CD14-positive monocyte (primary cell): ENCODE measurements around the gene LRRC73. TPM values are rescaled to one million over a fixed set of nuclear protein-coding genes. Genes with fewer than 3 reads are reported as not detected.

Source experiments
- DNase-seq, 3 donors: peaks; one replicate each; pipeline ENCODE4 v3.0.0-alpha.2; 2011 to 2022
- H2AFZ ChIP-seq: 2 replicates; pipeline ENCODE4 v1.6.0; 2012; ENCODE audit warnings: mild to moderate bottlenecking, low read depth, low read length, inconsistent platforms; ENCODE audit not compliant: insufficient read depth, poor library complexity, severe bottlenecking
- H3K27ac ChIP-seq, 2 donors: 1 replicate in 1 of 2; 2 replicates in 1 of 2; pipeline ENCODE4 v1.5.1; 2012 to 2013; ENCODE audit warnings: low read length in 2 of 2, control low read depth in 1 of 2, inconsistent platforms in 1 of 2, low read depth in 1 of 2, mild to moderate bottlenecking in 1 of 2
- H3K27me3 ChIP-seq, 2 donors: one replicate each; pipeline versions ENCODE4 v1.6.0 to v1.6.1; 2011 to 2013; ENCODE audit warnings: low read length in 2 of 2; ENCODE audit not compliant: control insufficient read depth in 2 of 2, insufficient read depth in 2 of 2
- H3K36me3 ChIP-seq, 2 donors: replicated peaks in 1 of 2; 1 replicate in 1 of 2; 2 replicates in 1 of 2; pipeline versions ENCODE4 v1.5.1 to v1.6.1; 2012 to 2013; ENCODE audit warnings: low read length in 2 of 2, control low read depth in 1 of 2, inconsistent platforms in 1 of 2, mild to moderate bottlenecking in 1 of 2; ENCODE audit not compliant: insufficient read depth in 2 of 2, control insufficient read depth in 1 of 2
- H3K4me1 ChIP-seq, 2 donors: 1 replicate in 1 of 2; 2 replicates in 1 of 2; pipeline versions ENCODE4 v1.5.1 to v1.6.1; 2012 to 2013; ENCODE audit warnings: low read length in 2 of 2, control low read depth in 1 of 2, inconsistent platforms in 1 of 2, mild to moderate bottlenecking in 1 of 2, moderate library complexity in 1 of 2; ENCODE audit not compliant: insufficient read depth in 2 of 2, control insufficient read depth in 1 of 2
- H3K4me2 ChIP-seq: replicated peaks from 2 replicates; pipeline ENCODE3; 2012; ENCODE audit warnings: low read length, moderate library complexity, mild to moderate bottlenecking; ENCODE audit not compliant: poor library complexity, severe bottlenecking; ENCODE audit errors: extremely low read depth
- H3K4me3 ChIP-seq, 3 experiments: fragments of 200-600 bp in 1 of 3; sonication (generic) in 1 of 3; replicated peaks in 1 of 3; 1 replicate in 2 of 3; 2 replicates in 1 of 3; pipeline ENCODE4 v1.5.1; 2011 to 2013; ENCODE audit warnings: low read length in 3 of 3, mild to moderate bottlenecking in 3 of 3, control low read depth in 2 of 3, low read depth in 2 of 3, inconsistent platforms in 1 of 3, moderate library complexity in 1 of 3
- H3K79me2 ChIP-seq: 2 replicates; pipeline ENCODE4 v1.6.0; 2012; ENCODE audit warnings: mild to moderate bottlenecking, control low read depth, inconsistent platforms, low read length, moderate library complexity; ENCODE audit not compliant: insufficient read depth
- H3K9ac ChIP-seq: 2 replicates; pipeline ENCODE4 v1.6.0; 2017; ENCODE audit warnings: low read length, mild to moderate bottlenecking; ENCODE audit not compliant: insufficient read depth, poor library complexity, severe bottlenecking
- H3K9me3 ChIP-seq, 2 donors: replicated peaks in 1 of 2; 1 replicate in 1 of 2; 2 replicates in 1 of 2; pipeline versions ENCODE4 v1.5.1 to v1.6.1; 2012 to 2013; ENCODE audit warnings: low read length in 2 of 2, control low read depth in 1 of 2; ENCODE audit not compliant: control insufficient read depth in 1 of 2, insufficient read depth in 1 of 2
- H4K20me1 ChIP-seq: 2 replicates; pipeline ENCODE4 v1.6.0; 2012; ENCODE audit warnings: mild to moderate bottlenecking, low read length, control low read depth, moderate library complexity; ENCODE audit not compliant: insufficient read depth
- H3K27ac Mint-ChIP-seq, 7 donors: one replicate each; pipeline ENCODE4 v1.8.0; 2020; ENCODE audit warnings: mild to moderate bottlenecking in 7 of 7, mixed read lengths in 7 of 7, moderate library complexity in 6 of 7, inconsistent platforms in 2 of 7
- H3K27me3 Mint-ChIP-seq, 3 donors: one replicate each; pipeline ENCODE4 v1.8.0; 2021 to 2022; ENCODE audit warnings: low read depth in 3 of 3, mild to moderate bottlenecking in 3 of 3, mixed read lengths in 3 of 3, moderate library complexity in 3 of 3, inconsistent platforms in 1 of 3
- H3K36me3 Mint-ChIP-seq, 2 donors: one replicate each; pipeline ENCODE4 v1.8.0; 2020; ENCODE audit warnings: mixed read lengths in 2 of 2, inconsistent platforms in 1 of 2, mild to moderate bottlenecking in 1 of 2
- H3K4me1 Mint-ChIP-seq: one replicate; pipeline ENCODE4 v1.8.0; 2020; ENCODE audit warnings: mild to moderate bottlenecking, mixed read lengths
- H3K4me3 Mint-ChIP-seq, 2 donors: one replicate each; pipeline ENCODE4 v1.8.0; 2020; ENCODE audit warnings: mild to moderate bottlenecking in 2 of 2, mixed read lengths in 2 of 2, moderate library complexity in 1 of 2
- H3K9me3 Mint-ChIP-seq, 7 donors: one replicate each; pipeline ENCODE4 v1.8.0; 2020 to 2022; ENCODE audit warnings: mixed read lengths in 7 of 7, mild to moderate bottlenecking in 6 of 7, moderate library complexity in 6 of 7, inconsistent platforms in 2 of 7
- CTCF ChIP-seq: fragments of 200-600 bp; IDR thresholded peaks from one replicate; pipeline ENCODE4 v1.8.0; 2022; ENCODE audit warnings: antibody characterized with exemption, mild to moderate bottlenecking
- WGBS: methylation state at CpG from one replicate; pipeline ENCODE4 v1.1.5; 2013; ENCODE audit warnings: missing lambda C conversion rate; ENCODE audit not compliant: insufficient coverage; 5-methylcytosine and 5-hydroxymethylcytosine counted together
- intact Hi-C, 2 donors: fragments of 100-400 bp; cut with micrococcal nuclease; formaldehyde crosslinking; loops; one replicate each; pipeline versions ENCODE4 v1.15.0 to v1.15.1; 2023
- polyA plus RNA-seq, 3 donors: library from polyadenylated mRNA; depleted of rRNA in 1 of 3; unstranded in 2 of 3; stranded (reverse) in 1 of 3; fragments of 300-500 nt in 2 of 3; fragments of >200 nt in 1 of 3; fragmentation: Illumina TruSeq in 2 of 3; gene quantifications; 1 replicate in 2 of 3; 2 replicates in 1 of 3; pipeline ENCODE4 v1.2.3, GENCODE V29; 2012 to 2021

LRRC73 gene
- polyA plus RNA-seq, 3 donors: not detected

- peaks cover 0 to 3% of the 10 kb centered on the region in 2 donors for H3K9me3 ChIP-seq
- H3K4me2 ChIP-seq: no peak overlapping the region
- Mint-ChIP-seq H3K4me3 (no peak overlapping the region), H3K27ac (no peak overlapping the region), H3K9me3 (peaks cover 0 to 16% (median 0%) of the 10 kb centered on the region in 7 donors), H3K4me1 (peaks cover 21% of the 10 kb centered on the region), H3K36me3 (peaks cover 50 to 61% of the 10 kb centered on the region in 2 donors), H3K27me3 (peaks cover 22 to 36% (median 25%) of the 10 kb centered on the region in 3 donors)
- H3K4me3 ChIP-seq: no peak overlapping the region
- no peak overlapping the region for H3K9ac ChIP-seq
- H3K27me3 ChIP-seq: peaks cover 11 to 27% of the 10 kb centered on the region in 2 donors
- peaks cover 44 to 57% of the 10 kb centered on the region in 2 donors for H3K36me3 ChIP-seq
- DNase-seq: no peak
- no peak for TF ChIP-seq CTCF
- peak overlapping the region in 1 of 2 donors; percentile 34 for H3K27ac ChIP-seq
- H2AFZ ChIP-seq: no peak overlapping the region
- no peaks in the 10 kb centered on the region for H3K79me2 ChIP-seq
- H3K4me1 ChIP-seq: peaks cover 19 to 25% of the 10 kb centered on the region in 2 donors
- intact Hi-C loops: loop anchor here (1.0 to 10.0 kb wide), 5 partner anchors 51 to 244 kb away; partner anchors contain the start of gene DLK2 (in 1 of the 2)
- peaks cover 13% of the 10 kb centered on the region for H4K20me1 ChIP-seq
- no CpG with 5 or more reads among the region's 3 CpGs for WGBS
Measured at GRCh38 chr6:43506171-43506570, 4.0 kb downstream of the LRRC73 start.

GRCh38 chr6:43505718-43506117 is 4.4 kb downstream of the LRRC73 start:
- peaks cover 54 to 60% of the 10 kb centered on the region in 2 donors for H3K36me3 Mint-ChIP-seq
- Histone ChIP-seq H3K79me2 (no peaks in the 10 kb centered on the region), H4K20me1 (peaks cover 9% of the 10 kb centered on the region), H3K9ac (no peak overlapping the region), H3K27ac (peak overlapping the region in 1 of 2 donors; percentile 34), H3K27me3 (peaks cover 11 to 27% of the 10 kb centered on the region in 2 donors), H3K9me3 (peaks cover 0 to 3% of the 10 kb centered on the region in 2 donors), H3K36me3 (peaks cover 45 to 57% of the 10 kb centered on the region in 2 donors), H2AFZ (no peak overlapping the region), H3K4me2 (no peak overlapping the region), H3K4me3 (no peak overlapping the region), H3K4me1 (peaks cover 18 to 24% of the 10 kb centered on the region in 2 donors)
- WGBS: 90% methylated on average over 4 of the region's 6 CpGs
- H3K4me3 Mint-ChIP-seq: no peak overlapping the region
- H3K27me3 Mint-ChIP-seq: peaks cover 22 to 36% (median 25%) of the 10 kb centered on the region in 3 donors
- intact Hi-C loops: loop anchor here (1.0 to 10.0 kb wide), 5 partner anchors 51 to 243 kb away; partner anchors contain the start of gene DLK2 (in 1 of the 2)
- peaks cover 0 to 16% (median 0%) of the 10 kb centered on the region in 7 donors for H3K9me3 Mint-ChIP-seq
- H3K27ac Mint-ChIP-seq: no peak overlapping the region
- DNase-seq: no peak
- no peak for TF ChIP-seq CTCF
- peaks cover 19% of the 10 kb centered on the region for H3K4me1 Mint-ChIP-seq
